ENCODE results near the gene NDUFS5.
"Not testable (repeated sequence)": the region's sequence is repeated elsewhere in the genome, so short reads cannot be mapped to it uniquely, and the experiment has no call there.

Gene NDUFS5

GRCh38 chr1:39016604-39017171 lies 9.5 kb upstream of the NDUFS5 start:
- DNase-seq (ENCODE audit: low read depth in 2 of 2) = no peak

GRCh38 chr1:39017266-39017665 lies 8.9 kb upstream of the NDUFS5 start:
- DNase-seq (ENCODE audit: low read depth in 2 of 2) = no peak

GRCh38 chr1:39020494-39020893 lies 5.7 kb upstream of the NDUFS5 start:
- not testable (repeated sequence) for DNase-seq (ENCODE audit: low read depth in 2 of 2)

- DNase-seq (ENCODE audit: low read depth in 2 of 2) = no peak
These were observed 4.7 kb upstream of the NDUFS5 start for GRCh38 chr1:39021426-39021825.

- no peak for DNase-seq (ENCODE audit: low read depth in 2 of 2)
These were observed 3.0 kb upstream of the NDUFS5 start for GRCh38 chr1:39023140-39023539.

- DNase-seq (ENCODE audit: low read depth in 2 of 2) = no peak
These were observed 837 bp downstream of the NDUFS5 start for GRCh38 chr1:39026866-39027507.

- no peak for DNase-seq (ENCODE audit: low read depth in 2 of 2)
These were observed 8.0 kb downstream of the NDUFS5 start for GRCh38 chr1:39034114-39034654.

- DNase-seq (ENCODE audit: low read depth in 2 of 2) = no peak
These were observed 10.5 kb downstream of the NDUFS5 start for GRCh38 chr1:39036678-39037077.

- DNase-seq (ENCODE audit: low read depth in 2 of 2) = no peak
These were observed 17.4 kb downstream of the NDUFS5 start for GRCh38 chr1:39043513-39043912.

GRCh38 chr1:39044762-39045161 lies 18.6 kb downstream of the NDUFS5 start:
- DNase-seq (ENCODE audit: low read depth in 2 of 2) = no peak

GRCh38 chr1:39045231-39045630 lies 19.1 kb downstream of the NDUFS5 start:
- DNase-seq (ENCODE audit: low read depth in 2 of 2) = no peak

GRCh38 chr1:39046613-39047210 lies 20.6 kb downstream of the NDUFS5 start:
- DNase-seq (ENCODE audit: low read depth in 2 of 2) = no peak

GRCh38 chr1:39047374-39048229 lies 21.5 kb downstream of the NDUFS5 start:
- peak; percentile 53 for DNase-seq (ENCODE audit: low read depth in 2 of 2)

GRCh38 chr1:39048745-39049370 lies 22.7 kb downstream of the NDUFS5 start:
- DNase-seq (ENCODE audit: low read depth in 2 of 2) = no peak

- DNase-seq (ENCODE audit: low read depth in 2 of 2) = no peak
These were observed 23.9 kb downstream of the NDUFS5 start for GRCh38 chr1:39050001-39050400.

- DNase-seq (ENCODE audit: low read depth in 2 of 2) = not testable (repeated sequence)
These were observed 25.2 kb downstream of the NDUFS5 start for GRCh38 chr1:39051193-39051850.

- DNase-seq (ENCODE audit: low read depth in 2 of 2) = no peak
These were observed 25.8 kb downstream of the NDUFS5 start for GRCh38 chr1:39051956-39052355.

GRCh38 chr1:39055213-39055710 lies 29.1 kb downstream of the NDUFS5 start:
- DNase-seq (ENCODE audit: low read depth in 2 of 2) = not testable (repeated sequence)

GRCh38 chr1:39061516-39061915 lies 35.4 kb downstream of the NDUFS5 start:
- DNase-seq (ENCODE audit: low read depth in 2 of 2) = not testable (repeated sequence)

GRCh38 chr1:39061951-39062350 lies 35.8 kb downstream of the NDUFS5 start:
- peak; percentile 32 to 47 for DNase-seq (ENCODE audit: low read depth in 2 of 2)

- DNase-seq (ENCODE audit: low read depth in 2 of 2) = no peak
These were observed 37.0 kb downstream of the NDUFS5 start for GRCh38 chr1:39063191-39063590.
